Measurements from ENCODE around the gene KDM6B. TPM values are rescaled to one million over a fixed set of nuclear protein-coding genes. Genes with fewer than 3 reads are reported as not detected.

The KDM6B gene
- total RNA-seq, 2 experiments from 2014 or later = 43.4 to 50.9 TPM

GRCh38 chr17:7811251-7811650, 22.8 kb upstream of the KDM6B start:
- no peaks in the 10 kb centered on the region for H3K9me3 Mint-ChIP-seq
- H3K4me1 Mint-ChIP-seq = no peaks in the 10 kb centered on the region
- H3K27me3 Mint-ChIP-seq = peaks cover 4% of the 10 kb centered on the region
- H3K27ac Mint-ChIP-seq = no peak overlapping the region
- ATAC-seq (ENCODE audit: low read depth) (no peak), DNase-seq (no peak)
- H3K36me3 Mint-ChIP-seq = no peaks in the 10 kb centered on the region
- no peak overlapping the region for H3K4me3 Mint-ChIP-seq
- POLR2A ChIA-PET = no interaction called here

- Mint-ChIP-seq H3K4me1 (no peaks in the 10 kb centered on the region), H3K27me3 (no peaks in the 10 kb centered on the region), H3K9me3 (no peaks in the 10 kb centered on the region), H3K36me3 (no peaks in the 10 kb centered on the region), H3K27ac (no peak overlapping the region), H3K4me3 (no peak overlapping the region)
- ATAC-seq (ENCODE audit: low read depth) (no peak), DNase-seq (no peak)
- POLR2A ChIA-PET = no interaction called here
These were observed 19.0 kb upstream of the KDM6B start for GRCh38 chr17:7814969-7815368.

- Mint-ChIP-seq H3K9me3 (no peaks in the 10 kb centered on the region), H3K4me1 (no peaks in the 10 kb centered on the region), H3K36me3 (no peaks in the 10 kb centered on the region), H3K27me3 (no peaks in the 10 kb centered on the region), H3K4me3 (no peak overlapping the region), H3K27ac (no peak overlapping the region)
- POLR2A ChIA-PET = no interaction called here
- ATAC-seq (ENCODE audit: low read depth) = no peak
- DNase-seq = no peak
These were observed 16.9 kb upstream of the KDM6B start for GRCh38 chr17:7816926-7817642.

GRCh38 chr17:7817643-7817964, 16.4 kb upstream of the KDM6B start:
- H3K36me3 Mint-ChIP-seq = no peaks in the 10 kb centered on the region
- DNase-seq = no peak
- POLR2A ChIA-PET = no interaction called here
- no peaks in the 10 kb centered on the region for H3K4me1 Mint-ChIP-seq
- ATAC-seq (ENCODE audit: low read depth) = no peak
- H3K9me3 Mint-ChIP-seq = no peaks in the 10 kb centered on the region
- H3K4me3 Mint-ChIP-seq = no peak overlapping the region
- H3K27ac Mint-ChIP-seq = no peak overlapping the region
- H3K27me3 Mint-ChIP-seq = no peaks in the 10 kb centered on the region

- H3K27ac Mint-ChIP-seq = no peak overlapping the region
- H3K4me1 Mint-ChIP-seq = no peaks in the 10 kb centered on the region
- no peak for DNase-seq
- POLR2A ChIA-PET = no interaction called here
- H3K36me3 Mint-ChIP-seq = no peaks in the 10 kb centered on the region
- no peaks in the 10 kb centered on the region for H3K27me3 Mint-ChIP-seq
- no peak for ATAC-seq (ENCODE audit: low read depth)
- H3K4me3 Mint-ChIP-seq = no peak overlapping the region
- no peaks in the 10 kb centered on the region for H3K9me3 Mint-ChIP-seq
These were observed 16.0 kb upstream of the KDM6B start for GRCh38 chr17:7818026-7818425.

- DNase-seq (no peak), ATAC-seq (ENCODE audit: low read depth) (no peak)
- Mint-ChIP-seq H3K36me3 (no peaks in the 10 kb centered on the region), H3K27ac (no peak overlapping the region), H3K9me3 (no peaks in the 10 kb centered on the region), H3K4me3 (no peak overlapping the region), H3K27me3 (no peaks in the 10 kb centered on the region), H3K4me1 (no peaks in the 10 kb centered on the region)
- POLR2A ChIA-PET = no interaction called here
These were observed 15.0 kb upstream of the KDM6B start for GRCh38 chr17:7818746-7819645.

- peaks cover 3% of the 10 kb centered on the region for H3K27me3 Mint-ChIP-seq
- POLR2A ChIA-PET = interaction anchor here (1.5 kb wide), 1 partner anchor 170 kb away, joined by 4 read pairs; no protein-coding TSS in a partner anchor
These were observed 13.8 kb upstream of the KDM6B start for GRCh38 chr17:7820231-7820630.

GRCh38 chr17:7822126-7822525, 11.9 kb upstream of the KDM6B start:
- peaks cover 2% of the 10 kb centered on the region for H3K4me1 Mint-ChIP-seq
- peaks cover 5% of the 10 kb centered on the region for H3K27me3 Mint-ChIP-seq
- H3K36me3 Mint-ChIP-seq = no peaks in the 10 kb centered on the region
- H3K9me3 Mint-ChIP-seq = no peaks in the 10 kb centered on the region
- ATAC-seq (ENCODE audit: low read depth) (no peak), DNase-seq (no peak)
- POLR2A ChIA-PET = no interaction called here
- H3K27ac Mint-ChIP-seq = no peak overlapping the region
- no peak overlapping the region for H3K4me3 Mint-ChIP-seq

More at GRCh38 chr17:7820231-7820630, 13.8 kb upstream of the KDM6B start:
- DNase-seq = no peak
- H3K4me1 Mint-ChIP-seq = peaks cover 2% of the 10 kb centered on the region
- ATAC-seq (ENCODE audit: low read depth) = no peak
- H3K9me3 Mint-ChIP-seq = no peaks in the 10 kb centered on the region
- peak overlapping the region; percentile 24 for H3K27ac Mint-ChIP-seq
- H3K4me3 Mint-ChIP-seq = no peak overlapping the region
- no peaks in the 10 kb centered on the region for H3K36me3 Mint-ChIP-seq

GRCh38 chr17:7823581-7824001, 10.4 kb upstream of the KDM6B start:
- POLR2A ChIA-PET = interaction anchor here (0.7 kb wide), 1 partner anchor 28 kb away, joined by 8 read pairs; no protein-coding TSS in a partner anchor
- ATAC-seq (ENCODE audit: low read depth) = no peak
- Mint-ChIP-seq H3K4me3 (no peak overlapping the region), H3K27me3 (peaks cover 10% of the 10 kb centered on the region), H3K9me3 (no peaks in the 10 kb centered on the region), H3K4me1 (peaks cover 2% of the 10 kb centered on the region), H3K36me3 (no peaks in the 10 kb centered on the region), H3K27ac (no peak overlapping the region)
- DNase-seq = no peak

GRCh38 chr17:7824021-7824924, 9.7 kb upstream of the KDM6B start:
- ATAC-seq (ENCODE audit: low read depth) = no peak
- POLR2A ChIA-PET = interaction anchor here (1.1 to 1.2 kb wide), 2 partner anchors 11 to 18 kb away, joined by 3 to 4 read pairs; no protein-coding TSS in a partner anchor
- no peaks in the 10 kb centered on the region for H3K36me3 Mint-ChIP-seq
- no peak overlapping the region for H3K4me3 Mint-ChIP-seq
- no peak overlapping the region for H3K27ac Mint-ChIP-seq
- H3K9me3 Mint-ChIP-seq = no peaks in the 10 kb centered on the region
- H3K27me3 Mint-ChIP-seq = peaks cover 12% of the 10 kb centered on the region
- H3K4me1 Mint-ChIP-seq = peaks cover 2% of the 10 kb centered on the region
- DNase-seq = no peak

GRCh38 chr17:7825206-7825990, 8.6 kb upstream of the KDM6B start:
- H3K9me3 Mint-ChIP-seq = no peaks in the 10 kb centered on the region

GRCh38 chr17:7830616-7831015, 3.4 kb upstream of the KDM6B start:
- Mint-ChIP-seq H3K4me3 (no peak overlapping the region), H3K4me1 (peaks cover 6% of the 10 kb centered on the region), H3K36me3 (no peaks in the 10 kb centered on the region), H3K27ac (no peak overlapping the region), H3K9me3 (no peaks in the 10 kb centered on the region), H3K27me3 (peaks cover 30% of the 10 kb centered on the region)
- no peak for DNase-seq
- POLR2A ChIA-PET = no interaction called here
- no peak for ATAC-seq (ENCODE audit: low read depth)

More at GRCh38 chr17:7825206-7825990, 8.6 kb upstream of the KDM6B start:
- H3K27ac Mint-ChIP-seq = no peak overlapping the region
- H3K36me3 Mint-ChIP-seq = no peaks in the 10 kb centered on the region
- peaks cover 15% of the 10 kb centered on the region for H3K27me3 Mint-ChIP-seq
- H3K4me1 Mint-ChIP-seq = peaks cover 2% of the 10 kb centered on the region
- ATAC-seq (ENCODE audit: low read depth) (no peak), DNase-seq (no peak)
- POLR2A ChIA-PET = interaction anchor here (1.1 to 1.2 kb wide), 2 partner anchors 10 to 17 kb away, joined by 3 to 4 read pairs; no protein-coding TSS in a partner anchor
- no peak overlapping the region for H3K4me3 Mint-ChIP-seq

All from activated naive CD8-positive, alpha-beta T cell treated with anti-CD3 and anti-CD28 coated beads, Interleukin-2, amount 10 ng/mL, durations not matched to agents 7 days and 5 days (primary cell).